ENCODE data around the gene LLGL1.

Gene LLGL1

GRCh38 chr17:18225121-18225641 lies at the start of gene LLGL1:
Gene LLGL1, plus strand, starts transcription at chr17:18225635. Its CDS starts 48 bp downstream, at chr17:18225683.
- Mint-ChIP-seq H3K27me3 (ENCODE audit: low read depth) (no peaks in the 10 kb centered on the region), H3K4me3 (peak within 1 kb of the TSS; percentile 96 to 98 (median 97)), H3K36me3 (ENCODE audit: low read depth) (no peaks in the 10 kb centered on the region), H3K27ac (peak within 1 kb of the TSS; percentile 96 to 98 (median 98)), H3K9me3 (no peaks in the 10 kb centered on the region), H3K4me1 (peaks cover 31% of the 10 kb centered on the region)
- TF ChIP-seq CTCF (IDR thresholded peaks at IDR 0.05; ENCODE audit: unreplicated experiment in 3 of 3): no peak

- Mint-ChIP-seq H3K9me3 (no peaks in the 10 kb centered on the region), H3K4me3 (no peak overlapping the region), H3K4me1 (peaks cover 26% of the 10 kb centered on the region), H3K27me3 (ENCODE audit: low read depth) (no peaks in the 10 kb centered on the region), H3K27ac (peak overlapping the region; percentile 40 to 56 (median 51)), H3K36me3 (ENCODE audit: low read depth) (no peaks in the 10 kb centered on the region)
- no peak for TF ChIP-seq CTCF (IDR thresholded peaks at IDR 0.05; ENCODE audit: unreplicated experiment in 3 of 3)
Measured at GRCh38 chr17:18176176-18176575, 49.3 kb upstream of the LLGL1 start.

GRCh38 chr17:18177133-18177532 lies 48.3 kb upstream of the LLGL1 start:
- no peak overlapping the region for H3K4me3 Mint-ChIP-seq
- no peaks in the 10 kb centered on the region for H3K36me3 Mint-ChIP-seq (ENCODE audit: low read depth)
- TF ChIP-seq CTCF (IDR thresholded peaks at IDR 0.05; ENCODE audit: unreplicated experiment in 3 of 3): no peak
- H3K4me1 Mint-ChIP-seq: peaks cover 35% of the 10 kb centered on the region
- no peaks in the 10 kb centered on the region for H3K27me3 Mint-ChIP-seq (ENCODE audit: low read depth)
- peak overlapping the region in 1 of 3 experiments; percentile 54 for H3K27ac Mint-ChIP-seq
- no peaks in the 10 kb centered on the region for H3K9me3 Mint-ChIP-seq

GRCh38 chr17:18177722-18178121 lies 47.7 kb upstream of the LLGL1 start:
- Mint-ChIP-seq H3K27ac (peak overlapping the region in 2 of 3 experiments; percentile 31 to 78), H3K9me3 (no peaks in the 10 kb centered on the region), H3K4me3 (no peak overlapping the region), H3K36me3 (ENCODE audit: low read depth) (no peaks in the 10 kb centered on the region), H3K27me3 (ENCODE audit: low read depth) (no peaks in the 10 kb centered on the region), H3K4me1 (peaks cover 38% of the 10 kb centered on the region)
- TF ChIP-seq CTCF (IDR thresholded peaks at IDR 0.05; ENCODE audit: unreplicated experiment in 3 of 3): no peak

- Mint-ChIP-seq H3K36me3 (ENCODE audit: low read depth) (no peaks in the 10 kb centered on the region), H3K27me3 (ENCODE audit: low read depth) (no peaks in the 10 kb centered on the region), H3K9me3 (no peaks in the 10 kb centered on the region), H3K4me3 (peak overlapping the region; percentile 11 to 44 (median 35)), H3K27ac (peak overlapping the region; percentile 92 to 100 (median 97)), H3K4me1 (peaks cover 43% of the 10 kb centered on the region)
- no peak for TF ChIP-seq CTCF (IDR thresholded peaks at IDR 0.05; ENCODE audit: unreplicated experiment in 3 of 3)
Measured at GRCh38 chr17:18179196-18179595, 46.2 kb upstream of the LLGL1 start.

- H3K36me3 Mint-ChIP-seq (ENCODE audit: low read depth): no peaks in the 10 kb centered on the region
- no peaks in the 10 kb centered on the region for H3K9me3 Mint-ChIP-seq
- H3K27me3 Mint-ChIP-seq (ENCODE audit: low read depth): no peaks in the 10 kb centered on the region
- peak overlapping the region; percentile 11 to 44 (median 35) for H3K4me3 Mint-ChIP-seq
- TF ChIP-seq CTCF (IDR thresholded peaks at IDR 0.05; ENCODE audit: unreplicated experiment in 3 of 3): no peak
- peaks cover 45% of the 10 kb centered on the region for H3K4me1 Mint-ChIP-seq
- H3K27ac Mint-ChIP-seq: peak overlapping the region; percentile 92 to 100 (median 97)
Measured at GRCh38 chr17:18179804-18180203, 45.6 kb upstream of the LLGL1 start.

Data from nephron (organoid).